Mucosa of stomach (tissue), 1 donor: Measurements from ENCODE around the gene ATP9A.

ENCODE experiments used
- H3K27me3 ChIP-seq: one replicate; pipeline ENCODE4 v1.7.0; 2013; ENCODE audit warnings: mild to moderate bottlenecking, low read length; ENCODE audit not compliant: control insufficient read depth, insufficient read depth
- H3K36me3 ChIP-seq: one replicate; pipeline ENCODE4 v1.7.0; 2013; ENCODE audit warnings: low read length; ENCODE audit not compliant: control insufficient read depth, insufficient read depth
- H3K4me1 ChIP-seq: one replicate; pipeline ENCODE4 v1.7.0; 2013; ENCODE audit warnings: mild to moderate bottlenecking, low read length; ENCODE audit not compliant: control insufficient read depth, insufficient read depth
- H3K4me3 ChIP-seq: one replicate; pipeline ENCODE4 v1.7.0; 2013; ENCODE audit warnings: low read length
- H3K9ac ChIP-seq: one replicate; pipeline ENCODE4 v1.7.0; 2013; ENCODE audit warnings: mild to moderate bottlenecking, low read length, moderate library complexity
- H3K9me3 ChIP-seq: one replicate; pipeline ENCODE4 v1.7.0; 2013; ENCODE audit warnings: mild to moderate bottlenecking, low read length, moderate library complexity; ENCODE audit not compliant: control insufficient read depth
- donor health status: Pancreatic carcinoma.

The ATP9A gene

DNA sequence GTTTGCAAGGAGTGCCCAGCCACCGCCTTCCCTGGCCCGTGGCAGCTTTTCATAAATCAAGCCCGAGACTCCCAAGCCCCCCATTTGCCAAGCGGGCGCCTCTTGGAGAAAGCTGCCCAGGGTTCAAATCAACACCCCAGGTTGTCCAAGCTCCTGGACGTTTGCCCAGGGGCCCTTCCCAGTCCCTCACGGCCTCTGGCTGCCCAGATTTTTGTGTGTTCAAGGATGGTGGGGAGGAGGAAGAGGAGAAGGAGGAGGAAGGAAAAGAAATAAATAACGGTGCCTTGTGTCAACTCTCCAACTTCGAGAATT is 205.1 kb downstream of the ATP9A start:
- no peaks in the 10 kb centered on the region for H3K9me3 ChIP-seq
- H3K4me3 ChIP-seq, result no peak overlapping the region
- H3K36me3 ChIP-seq, result no peaks in the 10 kb centered on the region
- H3K27me3 ChIP-seq, result peaks cover 62% of the 10 kb centered on the region
- peaks cover 32% of the 10 kb centered on the region for H3K4me1 ChIP-seq
- H3K9ac ChIP-seq, result peak overlapping the region; percentile 58

- peaks cover 66% of the 10 kb centered on the region for H3K27me3 ChIP-seq
- no peaks in the 10 kb centered on the region for H3K36me3 ChIP-seq
- H3K9ac ChIP-seq, result peak overlapping the region; percentile 58
- H3K4me1 ChIP-seq, result peaks cover 32% of the 10 kb centered on the region
- no peaks in the 10 kb centered on the region for H3K9me3 ChIP-seq
- no peak overlapping the region for H3K4me3 ChIP-seq
Measured at GRCh38 chr20:51562332-51563173, 205.6 kb downstream of the ATP9A start.

DNA sequence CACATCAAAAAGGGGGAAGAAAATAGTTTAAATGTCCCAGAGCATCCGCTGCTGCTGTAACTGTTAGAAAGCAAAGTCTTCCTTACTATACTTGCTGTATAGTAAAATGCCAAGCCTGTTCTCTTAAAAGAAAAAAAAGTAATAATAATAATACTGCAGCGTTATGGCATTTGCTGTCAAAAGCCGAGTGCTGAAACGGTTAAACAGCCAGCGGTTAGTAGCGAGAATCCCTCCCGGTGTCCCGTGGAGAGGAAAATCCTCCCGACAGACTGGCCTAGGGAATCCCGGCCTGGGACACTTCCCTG is 206.2 kb downstream of the ATP9A start:
- H3K9ac ChIP-seq, result peak overlapping the region; percentile 58
- no peaks in the 10 kb centered on the region for H3K9me3 ChIP-seq
- no peak overlapping the region for H3K4me3 ChIP-seq
- no peaks in the 10 kb centered on the region for H3K36me3 ChIP-seq
- H3K4me1 ChIP-seq, result peaks cover 32% of the 10 kb centered on the region
- peaks cover 70% of the 10 kb centered on the region for H3K27me3 ChIP-seq

- H3K27me3 ChIP-seq, result peaks cover 62% of the 10 kb centered on the region
- H3K9me3 ChIP-seq, result no peaks in the 10 kb centered on the region
- H3K36me3 ChIP-seq, result no peaks in the 10 kb centered on the region
- H3K4me3 ChIP-seq, result no peak overlapping the region
- H3K9ac ChIP-seq, result peak overlapping the region; percentile 18
- H3K4me1 ChIP-seq, result peaks cover 32% of the 10 kb centered on the region
Measured at GRCh38 chr20:51560550-51561307, 207.5 kb downstream of the ATP9A start.

GRCh38 chr20:51560042-51560441 is 208.1 kb downstream of the ATP9A start:
- Histone ChIP-seq H3K4me3 (no peak overlapping the region), H3K9ac (no peak overlapping the region), H3K27me3 (peaks cover 62% of the 10 kb centered on the region), H3K4me1 (peaks cover 32% of the 10 kb centered on the region), H3K9me3 (no peaks in the 10 kb centered on the region), H3K36me3 (no peaks in the 10 kb centered on the region)

- no peaks in the 10 kb centered on the region for H3K36me3 ChIP-seq
- peaks cover 21% of the 10 kb centered on the region for H3K27me3 ChIP-seq
- no peak overlapping the region for H3K4me3 ChIP-seq
- H3K9me3 ChIP-seq, result no peaks in the 10 kb centered on the region
- no peaks in the 10 kb centered on the region for H3K4me1 ChIP-seq
- H3K9ac ChIP-seq, result no peak overlapping the region
Measured at GRCh38 chr20:51554538-51555165, 213.5 kb downstream of the ATP9A start.

- no peak overlapping the region for H3K9ac ChIP-seq
- no peaks in the 10 kb centered on the region for H3K9me3 ChIP-seq
- H3K27me3 ChIP-seq, result peaks cover 15% of the 10 kb centered on the region
- H3K4me3 ChIP-seq, result no peak overlapping the region
- no peaks in the 10 kb centered on the region for H3K4me1 ChIP-seq
- H3K36me3 ChIP-seq, result no peaks in the 10 kb centered on the region
Measured at GRCh38 chr20:51553897-51554486, 214.2 kb downstream of the ATP9A start.

DNA sequence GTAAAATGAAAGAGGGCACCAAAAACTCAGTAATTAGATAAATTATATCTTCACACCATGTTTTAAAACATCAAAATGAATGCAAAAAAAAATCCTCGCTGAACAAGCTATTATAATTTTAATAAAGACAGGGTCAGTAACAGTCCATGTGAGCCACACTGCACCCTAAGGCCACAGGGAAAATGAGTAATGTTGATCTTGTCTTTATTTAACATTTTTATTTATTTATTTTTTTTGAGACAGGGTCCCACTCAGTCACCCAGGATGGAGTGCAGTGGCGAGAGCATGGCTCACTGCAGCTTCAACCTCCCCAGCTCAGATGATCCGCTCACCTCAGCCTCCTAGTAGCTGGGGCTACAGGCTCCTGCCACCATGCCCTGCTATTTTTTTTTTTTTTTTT is 217.0 kb downstream of the ATP9A start:
- Histone ChIP-seq H3K4me1 (no peaks in the 10 kb centered on the region), H3K4me3 (no peak overlapping the region), H3K36me3 (no peaks in the 10 kb centered on the region), H3K9ac (no peak overlapping the region), H3K9me3 (no peaks in the 10 kb centered on the region), H3K27me3 (no peaks in the 10 kb centered on the region)

GRCh38 chr20:51549474-51549873 is 218.7 kb downstream of the ATP9A start:
- Histone ChIP-seq H3K9ac (no peak overlapping the region), H3K36me3 (no peaks in the 10 kb centered on the region), H3K4me1 (no peaks in the 10 kb centered on the region), H3K27me3 (no peaks in the 10 kb centered on the region), H3K9me3 (no peaks in the 10 kb centered on the region), H3K4me3 (no peak overlapping the region)

DNA sequence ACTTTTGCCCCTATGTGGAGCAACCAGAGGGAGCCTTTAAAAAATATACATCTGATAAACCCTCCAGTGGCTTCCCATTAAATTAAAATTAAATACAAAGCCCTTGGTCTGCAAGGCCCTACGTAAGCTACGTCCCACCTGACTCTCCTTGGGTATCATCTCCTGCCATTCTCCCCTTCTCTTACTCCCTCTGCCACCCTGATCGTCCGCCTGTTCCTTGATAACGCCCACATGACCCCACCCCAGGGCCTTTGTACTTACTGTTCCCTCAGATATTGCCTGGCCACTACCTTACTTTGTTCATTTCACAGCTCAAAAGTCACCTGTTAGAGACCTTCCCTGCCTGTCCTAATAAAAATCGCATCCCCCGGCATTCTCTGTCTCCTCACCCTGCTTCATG is 220.2 kb downstream of the ATP9A start:
- no peaks in the 10 kb centered on the region for H3K36me3 ChIP-seq
- H3K4me3 ChIP-seq, result no peak overlapping the region
- no peak overlapping the region for H3K9ac ChIP-seq
- no peaks in the 10 kb centered on the region for H3K9me3 ChIP-seq
- H3K27me3 ChIP-seq, result peaks cover 3% of the 10 kb centered on the region
- peaks cover 4% of the 10 kb centered on the region for H3K4me1 ChIP-seq
